Smooth muscle cell (in vitro differentiated cells): Measurements from ENCODE around the gene SND1. TPM values are rescaled to one million over a fixed set of nuclear protein-coding genes. Genes with fewer than 3 reads are reported as not detected.

Experiments
- DNase-seq: peaks from one replicate; lab custom pipeline; 2025; ENCODE audit not compliant: unreplicated experiment; lab: John Stamatoyannopoulos, UW
- H2AFZ ChIP-seq: fragments of 200-600 bp; sonication (generic); 2 replicates; pipeline ENCODE4 v1.6.0; 2016; ENCODE audit warnings: antibody characterized with exemption, low read depth, mild to moderate bottlenecking
- H3F3A ChIP-seq: fragments of 200-600 bp; sonication (generic); 2 replicates; pipeline ENCODE4 v1.6.0; 2017; ENCODE audit warnings: antibody characterized with exemption, low read depth
- H3K27ac ChIP-seq: fragments of 200-600 bp; sonication (generic); 2 replicates; pipeline ENCODE4 v1.5.1; 2016; ENCODE audit warnings: low read depth, mild to moderate bottlenecking
- H3K27me3 ChIP-seq: fragments of 200-600 bp; sonication (generic); 2 replicates; pipeline ENCODE4 v1.6.1; 2016; ENCODE audit warnings: low read depth, mild to moderate bottlenecking
- H3K36me3 ChIP-seq: fragments of 200-600 bp; sonication (generic); 2 replicates; pipeline ENCODE4 v1.5.1; 2016; ENCODE audit warnings: low read depth
- H3K4me1 ChIP-seq: fragments of 200-600 bp; sonication (generic); 2 replicates; pipeline ENCODE4 v1.5.1; 2016; ENCODE audit warnings: low read depth
- H3K4me2 ChIP-seq: fragments of 200-600 bp; sonication (generic); 2 replicates; pipeline ENCODE4 v1.6.0; 2016; ENCODE audit warnings: mild to moderate bottlenecking
- H3K4me3 ChIP-seq: fragments of 200-600 bp; sonication (generic); 2 replicates; pipeline ENCODE4 v1.5.1; 2016; ENCODE audit warnings: mild to moderate bottlenecking
- H3K79me2 ChIP-seq: fragments of 200-600 bp; sonication (generic); 2 replicates; pipeline ENCODE4 v1.6.0; 2016; ENCODE audit warnings: low read depth, mild to moderate bottlenecking
- H3K9ac ChIP-seq: fragments of 200-600 bp; sonication (generic); 2 replicates; pipeline ENCODE4 v1.6.0; 2016; ENCODE audit warnings: low read depth
- H3K9me3 ChIP-seq: fragments of 200-600 bp; sonication (generic); replicated peaks from 2 replicates; pipeline ENCODE4 v1.5.1; 2016; ENCODE audit warnings: low read depth
- H4K20me1 ChIP-seq: fragments of 200-600 bp; sonication (generic); 2 replicates; pipeline ENCODE4 v1.6.0; 2016; ENCODE audit warnings: low read depth
- CTCF ChIP-seq: fragments of 200-600 bp; sonication (generic); IDR thresholded peaks from 2 replicates; pipeline ENCODE4 v1.5.1; 2017; ENCODE audit warnings: borderline replicate concordance, mild to moderate bottlenecking, antibody characterized with exemption; ENCODE audit not compliant: insufficient read depth, poor library complexity, severe bottlenecking
- WGBS: methylation state at CpG from one replicate; pipeline ENCODE4 v1.1.7; 2016; ENCODE audit warnings: low lambda C conversion rate; 5-methylcytosine and 5-hydroxymethylcytosine counted together
- polyA plus RNA-seq: library from polyadenylated mRNA; unstranded; fragments of >200 nt; fragmentation: Nextera tagmentation; extraction: Ambion mirVana; gene quantifications from 2 replicates; pipeline ENCODE4 v1.2.1, GENCODE V29; 2016
- total RNA-seq: library from RNA; depleted of rRNA; stranded (reverse); fragments of >200 nt; gene quantifications from 2 replicates; pipeline ENCODE4 v1.2.3, GENCODE V29; 2014

The SND1 gene
- total and polyA plus RNA-seq, 2 experiments from 2014 or later: 129 to 136 TPM

- Histone ChIP-seq H3K4me1 (no peaks in the 10 kb centered on the region), H3K27ac (no peak overlapping the region), H3F3A (no peaks in the 10 kb centered on the region), H3K4me2 (no peak overlapping the region), H4K20me1 (peaks cover 100% of the 10 kb centered on the region), H3K27me3 (no peaks in the 10 kb centered on the region), H3K79me2 (peaks cover 42% of the 10 kb centered on the region), H3K9ac (no peak overlapping the region), H2AFZ (no peak overlapping the region), H3K36me3 (no peaks in the 10 kb centered on the region), H3K9me3 (no peaks in the 10 kb centered on the region), H3K4me3 (no peak overlapping the region)
- TF ChIP-seq CTCF: no peak
- DNase-seq: no peak
- WGBS: 98% methylated on average over 2 of the region's 2 CpGs
Measured at GRCh38 chr7:127920787-127921438, 268.9 kb downstream of the SND1 start.

- H3K9ac ChIP-seq: no peak overlapping the region
- peaks cover 38% of the 10 kb centered on the region for H3K79me2 ChIP-seq
- H3K4me3 ChIP-seq: no peak overlapping the region
- WGBS: 85% methylated on average over 1 of the region's 1 CpG
- H3K9me3 ChIP-seq: no peaks in the 10 kb centered on the region
- peaks cover 100% of the 10 kb centered on the region for H4K20me1 ChIP-seq
- no peaks in the 10 kb centered on the region for H3K27me3 ChIP-seq
- no peak overlapping the region for H2AFZ ChIP-seq
- no peaks in the 10 kb centered on the region for H3K36me3 ChIP-seq
- TF ChIP-seq CTCF: no peak
- H3K4me1 ChIP-seq: no peaks in the 10 kb centered on the region
- no peak overlapping the region for H3K27ac ChIP-seq
- DNase-seq: no peak
- no peak overlapping the region for H3K4me2 ChIP-seq
- no peaks in the 10 kb centered on the region for H3F3A ChIP-seq
Measured at GRCh38 chr7:127922656-127923055, 270.7 kb downstream of the SND1 start.

- no peak overlapping the region for H3K4me2 ChIP-seq
- H3K27ac ChIP-seq: no peak overlapping the region
- no peaks in the 10 kb centered on the region for H3F3A ChIP-seq
- H3K4me3 ChIP-seq: no peak overlapping the region
- H2AFZ ChIP-seq: no peak overlapping the region
- H3K9me3 ChIP-seq: no peaks in the 10 kb centered on the region
- DNase-seq: no peak
- TF ChIP-seq CTCF: no peak
- no peaks in the 10 kb centered on the region for H3K27me3 ChIP-seq
- no peaks in the 10 kb centered on the region for H3K4me1 ChIP-seq
- no peak overlapping the region for H3K9ac ChIP-seq
- H3K79me2 ChIP-seq: peaks cover 31% of the 10 kb centered on the region
- H3K36me3 ChIP-seq: no peaks in the 10 kb centered on the region
- H4K20me1 ChIP-seq: peaks cover 96% of the 10 kb centered on the region
Measured at GRCh38 chr7:127924874-127925273, 272.9 kb downstream of the SND1 start.

- H3K27ac ChIP-seq: no peak overlapping the region
- H3K9ac ChIP-seq: no peak overlapping the region
- peaks cover 75% of the 10 kb centered on the region for H4K20me1 ChIP-seq
- no peaks in the 10 kb centered on the region for H3F3A ChIP-seq
- H3K9me3 ChIP-seq: no peaks in the 10 kb centered on the region
- TF ChIP-seq CTCF: no peak
- WGBS: 94% methylated on average over 3 of the region's 3 CpGs
- no peak overlapping the region for H2AFZ ChIP-seq
- peaks cover 28% of the 10 kb centered on the region for H3K79me2 ChIP-seq
- H3K27me3 ChIP-seq: no peaks in the 10 kb centered on the region
- no peak overlapping the region for H3K4me2 ChIP-seq
- H3K4me3 ChIP-seq: no peak overlapping the region
- H3K4me1 ChIP-seq: no peaks in the 10 kb centered on the region
- H3K36me3 ChIP-seq: peaks cover 15% of the 10 kb centered on the region
- no peak for DNase-seq
Measured at GRCh38 chr7:127927348-127927696, 275.3 kb downstream of the SND1 start.
